Neural cell (in vitro differentiated cells): ENCODE results near the gene MS4A4E.

Experiments used
- REST ChIP-seq: IDR thresholded peaks from 2 replicates; pipeline ENCODE4 v1.6.1; 2012; ENCODE audit warnings: borderline replicate concordance
- SMC3 ChIP-seq: fragments of 450-650 bp; conservative IDR thresholded peaks from 2 replicates; pipeline ENCODE4 v1.6.1; 2014; ENCODE audit warnings: antibody characterized with exemption, mild to moderate bottlenecking, moderate library complexity; ENCODE audit not compliant: poor library complexity
- TF ChIP-seq, protein P1 (sequence below): fragments of 450-650 bp; IDR thresholded peaks from 2 replicates; pipeline ENCODE4 v1.5.1; 2014; ENCODE audit warnings: antibody characterized with exemption, mild to moderate bottlenecking, moderate library complexity; ENCODE audit not compliant: poor library complexity, severe bottlenecking

DNA sequence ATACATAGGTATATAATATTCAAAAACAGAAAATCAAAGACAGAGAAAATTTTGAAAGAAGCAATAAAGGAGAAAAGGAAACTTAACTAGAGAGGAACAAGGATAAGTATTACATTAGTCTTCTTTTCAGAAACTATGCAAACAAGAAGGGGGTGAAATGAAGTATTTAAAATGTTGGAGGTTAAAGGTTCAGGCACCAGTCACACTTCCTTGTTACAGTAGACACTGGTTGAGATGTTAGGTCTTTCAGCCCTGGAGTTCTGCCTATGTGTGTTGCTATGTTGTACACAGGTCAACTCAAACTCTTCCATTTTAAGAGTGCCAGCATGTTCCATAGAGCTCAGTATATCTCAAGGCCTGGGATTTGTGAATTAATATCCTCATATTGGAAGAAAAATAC lies 31.5 kb upstream of the MS4A4E start:
- TF ChIP-seq SMC3 (no peak), REST (no peak)
- TF ChIP-seq, protein P1, sequence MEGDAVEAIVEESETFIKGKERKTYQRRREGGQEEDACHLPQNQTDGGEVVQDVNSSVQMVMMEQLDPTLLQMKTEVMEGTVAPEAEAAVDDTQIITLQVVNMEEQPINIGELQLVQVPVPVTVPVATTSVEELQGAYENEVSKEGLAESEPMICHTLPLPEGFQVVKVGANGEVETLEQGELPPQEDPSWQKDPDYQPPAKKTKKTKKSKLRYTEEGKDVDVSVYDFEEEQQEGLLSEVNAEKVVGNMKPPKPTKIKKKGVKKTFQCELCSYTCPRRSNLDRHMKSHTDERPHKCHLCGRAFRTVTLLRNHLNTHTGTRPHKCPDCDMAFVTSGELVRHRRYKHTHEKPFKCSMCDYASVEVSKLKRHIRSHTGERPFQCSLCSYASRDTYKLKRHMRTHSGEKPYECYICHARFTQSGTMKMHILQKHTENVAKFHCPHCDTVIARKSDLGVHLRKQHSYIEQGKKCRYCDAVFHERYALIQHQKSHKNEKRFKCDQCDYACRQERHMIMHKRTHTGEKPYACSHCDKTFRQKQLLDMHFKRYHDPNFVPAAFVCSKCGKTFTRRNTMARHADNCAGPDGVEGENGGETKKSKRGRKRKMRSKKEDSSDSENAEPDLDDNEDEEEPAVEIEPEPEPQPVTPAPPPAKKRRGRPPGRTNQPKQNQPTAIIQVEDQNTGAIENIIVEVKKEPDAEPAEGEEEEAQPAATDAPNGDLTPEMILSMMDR: no peak
